ENCODE data around the gene PCBD2. TPM values are rescaled to one million over a fixed set of nuclear protein-coding genes. Genes with fewer than 3 reads are reported as not detected.

PCBD2 gene
- total RNA-seq, 1 experiment from 2014 or later: 10.9 TPM

DNA sequence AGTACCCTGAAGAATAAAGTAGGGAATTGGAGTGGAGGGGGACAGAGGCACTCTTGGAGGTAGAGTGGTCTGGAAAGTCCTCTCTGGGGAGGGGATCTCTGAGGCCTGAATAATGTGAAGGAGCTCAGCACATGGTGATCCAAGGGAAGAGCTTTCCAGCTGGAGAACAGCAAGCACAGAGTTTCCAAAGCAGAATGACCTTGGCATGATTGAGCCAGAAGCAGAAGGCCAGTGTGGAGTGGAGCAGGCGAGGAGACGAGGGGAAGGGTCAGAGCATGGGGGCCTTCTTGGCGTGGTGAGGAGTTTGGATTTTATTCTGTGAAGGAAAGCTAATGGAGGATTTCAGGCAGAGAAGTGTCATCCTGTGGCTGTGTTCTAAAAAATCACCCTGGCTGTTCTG is 8.3 kb downstream of the PCBD2 start:
- H3K4me1 ChIP-seq (ENCODE audit: control insufficient read depth in 1 of 2, insufficient read depth in 2 of 2, low read length in 2 of 2): no peaks in the 10 kb centered on the region
- ChIA-PET RAD21 (ENCODE audit: low non-redundant PET in 1 of 2, low total read pairs in 2 of 2, uncharacterized antibody in 2 of 2, unreplicated experiment in 2 of 2) (no interaction called here), CTCF (no interaction called here), POLR2A (interaction anchor here (1.2 kb wide), 1 partner anchor 9 kb away, joined by 5 read pairs; no protein-coding TSS in a partner anchor)
- no peak overlapping the region for H3K9ac ChIP-seq (ENCODE audit: low read length)
- peaks cover 14% of the 10 kb centered on the region for H3K79me2 ChIP-seq (ENCODE audit: insufficient read depth, low read length)
- no peaks in the 10 kb centered on the region for H3K9me3 ChIP-seq (ENCODE audit: control insufficient read depth in 1 of 2, insufficient read depth in 1 of 2, low read depth in 1 of 2, low read length in 2 of 2)
- H4K20me1 ChIP-seq (ENCODE audit: insufficient read depth): no peaks in the 10 kb centered on the region
- intact Hi-C loops (cut with micrococcal nuclease): no loop called here
- DNase-seq (ENCODE audit: low read depth, low spot score) (no peak), ATAC-seq (no peak)
- no peak overlapping the region for H3K4me2 ChIP-seq (ENCODE audit: low read length)
- H3K36me3 ChIP-seq (ENCODE audit: control insufficient read depth in 1 of 2, insufficient read depth in 2 of 2, low read length in 2 of 2): peaks cover 7 to 27% of the 10 kb centered on the region in 2 experiments
- TF ChIP-seq ELF1 (IDR thresholded peaks at IDR 0.05; ENCODE audit: borderline replicate concordance, low read depth): no peak
- TF ChIP-seq, protein P1, sequence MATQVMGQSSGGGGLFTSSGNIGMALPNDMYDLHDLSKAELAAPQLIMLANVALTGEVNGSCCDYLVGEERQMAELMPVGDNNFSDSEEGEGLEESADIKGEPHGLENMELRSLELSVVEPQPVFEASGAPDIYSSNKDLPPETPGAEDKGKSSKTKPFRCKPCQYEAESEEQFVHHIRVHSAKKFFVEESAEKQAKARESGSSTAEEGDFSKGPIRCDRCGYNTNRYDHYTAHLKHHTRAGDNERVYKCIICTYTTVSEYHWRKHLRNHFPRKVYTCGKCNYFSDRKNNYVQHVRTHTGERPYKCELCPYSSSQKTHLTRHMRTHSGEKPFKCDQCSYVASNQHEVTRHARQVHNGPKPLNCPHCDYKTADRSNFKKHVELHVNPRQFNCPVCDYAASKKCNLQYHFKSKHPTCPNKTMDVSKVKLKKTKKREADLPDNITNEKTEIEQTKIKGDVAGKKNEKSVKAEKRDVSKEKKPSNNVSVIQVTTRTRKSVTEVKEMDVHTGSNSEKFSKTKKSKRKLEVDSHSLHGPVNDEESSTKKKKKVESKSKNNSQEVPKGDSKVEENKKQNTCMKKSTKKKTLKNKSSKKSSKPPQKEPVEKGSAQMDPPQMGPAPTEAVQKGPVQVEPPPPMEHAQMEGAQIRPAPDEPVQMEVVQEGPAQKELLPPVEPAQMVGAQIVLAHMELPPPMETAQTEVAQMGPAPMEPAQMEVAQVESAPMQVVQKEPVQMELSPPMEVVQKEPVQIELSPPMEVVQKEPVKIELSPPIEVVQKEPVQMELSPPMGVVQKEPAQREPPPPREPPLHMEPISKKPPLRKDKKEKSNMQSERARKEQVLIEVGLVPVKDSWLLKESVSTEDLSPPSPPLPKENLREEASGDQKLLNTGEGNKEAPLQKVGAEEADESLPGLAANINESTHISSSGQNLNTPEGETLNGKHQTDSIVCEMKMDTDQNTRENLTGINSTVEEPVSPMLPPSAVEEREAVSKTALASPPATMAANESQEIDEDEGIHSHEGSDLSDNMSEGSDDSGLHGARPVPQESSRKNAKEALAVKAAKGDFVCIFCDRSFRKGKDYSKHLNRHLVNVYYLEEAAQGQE (IDR thresholded peaks at IDR 0.05; ENCODE audit: low read depth): no peak
- no peak for TF ChIP-seq ZFX (IDR thresholded peaks at IDR 0.05)
- no peak for TF ChIP-seq SRF (IDR thresholded peaks at IDR 0.05; ENCODE audit: low read depth)
- TF ChIP-seq CEBPB (IDR thresholded peaks at IDR 0.05; ENCODE audit: low read depth): no peak
- TF ChIP-seq, protein P2, sequence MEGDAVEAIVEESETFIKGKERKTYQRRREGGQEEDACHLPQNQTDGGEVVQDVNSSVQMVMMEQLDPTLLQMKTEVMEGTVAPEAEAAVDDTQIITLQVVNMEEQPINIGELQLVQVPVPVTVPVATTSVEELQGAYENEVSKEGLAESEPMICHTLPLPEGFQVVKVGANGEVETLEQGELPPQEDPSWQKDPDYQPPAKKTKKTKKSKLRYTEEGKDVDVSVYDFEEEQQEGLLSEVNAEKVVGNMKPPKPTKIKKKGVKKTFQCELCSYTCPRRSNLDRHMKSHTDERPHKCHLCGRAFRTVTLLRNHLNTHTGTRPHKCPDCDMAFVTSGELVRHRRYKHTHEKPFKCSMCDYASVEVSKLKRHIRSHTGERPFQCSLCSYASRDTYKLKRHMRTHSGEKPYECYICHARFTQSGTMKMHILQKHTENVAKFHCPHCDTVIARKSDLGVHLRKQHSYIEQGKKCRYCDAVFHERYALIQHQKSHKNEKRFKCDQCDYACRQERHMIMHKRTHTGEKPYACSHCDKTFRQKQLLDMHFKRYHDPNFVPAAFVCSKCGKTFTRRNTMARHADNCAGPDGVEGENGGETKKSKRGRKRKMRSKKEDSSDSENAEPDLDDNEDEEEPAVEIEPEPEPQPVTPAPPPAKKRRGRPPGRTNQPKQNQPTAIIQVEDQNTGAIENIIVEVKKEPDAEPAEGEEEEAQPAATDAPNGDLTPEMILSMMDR (IDR thresholded peaks at IDR 0.05 in 2 of 3, conservative IDR thresholded peaks at IDR 0.05 in 1 of 3; ENCODE audit: borderline replicate concordance in 1 of 3, insufficient read depth in 1 of 3, low read depth in 2 of 3, low read length in 2 of 3): no peak
- no peak for TF ChIP-seq ZNF274 (IDR thresholded peaks at IDR 0.05; ENCODE audit: low read depth, low read length)
- TF ChIP-seq, protein P3, sequence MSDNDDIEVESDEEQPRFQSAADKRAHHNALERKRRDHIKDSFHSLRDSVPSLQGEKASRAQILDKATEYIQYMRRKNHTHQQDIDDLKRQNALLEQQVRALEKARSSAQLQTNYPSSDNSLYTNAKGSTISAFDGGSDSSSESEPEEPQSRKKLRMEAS (IDR thresholded peaks at IDR 0.05): no peak
- TF ChIP-seq SIN3A (IDR thresholded peaks at IDR 0.05; ENCODE audit: low read depth): no peak
- no peak for TF ChIP-seq POLR2AphosphoS5 (IDR thresholded peaks at IDR 0.05; ENCODE audit: low read depth, low read length)
- no peak for TF ChIP-seq RAD21 (IDR thresholded peaks at IDR 0.05; ENCODE audit: low read depth)
- no peak for TF ChIP-seq TCF7L2 (IDR thresholded peaks at IDR 0.05; ENCODE audit: borderline replicate concordance, extremely low read depth, insufficient read depth, insufficient read length)
- no peak for TF ChIP-seq EZH2 (IDR thresholded peaks at IDR 0.05)
- TF ChIP-seq, protein P4, sequence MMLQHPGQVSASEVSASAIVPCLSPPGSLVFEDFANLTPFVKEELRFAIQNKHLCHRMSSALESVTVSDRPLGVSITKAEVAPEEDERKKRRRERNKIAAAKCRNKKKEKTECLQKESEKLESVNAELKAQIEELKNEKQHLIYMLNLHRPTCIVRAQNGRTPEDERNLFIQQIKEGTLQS (IDR thresholded peaks at IDR 0.05): no peak
- TF ChIP-seq POLR2A (IDR thresholded peaks at IDR 0.05; ENCODE audit: borderline replicate concordance, extremely low read depth, insufficient read depth, insufficient read length): no peak
- TF ChIP-seq JUND (IDR thresholded peaks at IDR 0.05): no peak
- no peak for TF ChIP-seq YY1 (IDR thresholded peaks at IDR 0.05; ENCODE audit: extremely low read depth, insufficient replicate concordance, low read depth, low read length)
- no peak overlapping the region for H3K27ac ChIP-seq (ENCODE audit: low read depth, low read length)
- no peaks in the 10 kb centered on the region for H3K27me3 ChIP-seq (ENCODE audit: insufficient read depth, low read length)
- BruUV-seq (replicated peaks): no TSS peak
- H3K4me3 ChIP-seq (replicated peaks in 1 of 2; ENCODE audit: low read depth in 1 of 2, low read length in 2 of 2): no peak overlapping the region
- no peaks in the 10 kb centered on the region for H3K9me2 ChIP-seq (ENCODE audit: insufficient read depth)
- H2AFZ ChIP-seq (ENCODE audit: low read depth, low read length, poor library complexity, severe bottlenecking): no peak overlapping the region

All from HCT116 (cell line).